ENCODE results near the gene KRTAP5-3. TPM values are rescaled to one million over a fixed set of nuclear protein-coding genes. Genes with fewer than 3 reads are reported as not detected.

KRTAP5-3 gene
- polyA plus RNA-seq, 2 of the 4 experiments (the other 2 are of a cell fraction): not detected

- Histone ChIP-seq H3K4me1 (no peaks in the 10 kb centered on the region), H3K4me3 (no peak overlapping the region), H3K9me3 (no peaks in the 10 kb centered on the region), H3K27ac (no peak overlapping the region), H3K4me2 (no peak overlapping the region)
- TF ChIP-seq, protein P1, sequence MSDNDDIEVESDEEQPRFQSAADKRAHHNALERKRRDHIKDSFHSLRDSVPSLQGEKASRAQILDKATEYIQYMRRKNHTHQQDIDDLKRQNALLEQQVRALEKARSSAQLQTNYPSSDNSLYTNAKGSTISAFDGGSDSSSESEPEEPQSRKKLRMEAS (IDR thresholded peaks at IDR 0.05): no peak
- TF ChIP-seq HOXB5 (CRISPR knock-in tag; IDR thresholded peaks at IDR 0.05) (no peak), KDM5A (IDR thresholded peaks at IDR 0.05) (no peak), MYC (IDR thresholded peaks at IDR 0.05; ENCODE audit: borderline replicate concordance, low read length) (no peak), NR3C1 (IDR thresholded peaks at IDR 0.05) (no peak), RCOR1 (IDR thresholded peaks at IDR 0.05; ENCODE audit: low read depth, low read length) (no peak), MAZ (IDR thresholded peaks at IDR 0.05; ENCODE audit: borderline replicate concordance, low read depth, low read length) (no peak), ESRRA (IDR thresholded peaks at IDR 0.05; ENCODE audit: borderline replicate concordance, low read length) (no peak), BHLHE40 (IDR thresholded peaks at IDR 0.05; ENCODE audit: low read depth, low read length) (no peak)
- 46% methylated on average over 18 of the region's 18 CpGs for WGBS (ENCODE audit: missing lambda C conversion rate)
- POLR2A ChIA-PET: no interaction called here
- CTCF ChIA-PET: interaction anchor here (0.6 to 6.3 kb wide), 27 partner anchors 8 to 908 kb away, joined by 3 to 57 read pairs (median 4); partner anchors contain the start of genes KRTAP5-5, SYT8 and TNNI2
- ATAC-seq: no peak
- FAIRE-seq: no peak
- no peak for DNase-seq (ENCODE audit: low read depth in 1 of 2, low spot score in 1 of 2)
Observed at GRCh38 chr11:1639102-1639620, 30.9 kb upstream of the KRTAP5-3 start.

DNA sequence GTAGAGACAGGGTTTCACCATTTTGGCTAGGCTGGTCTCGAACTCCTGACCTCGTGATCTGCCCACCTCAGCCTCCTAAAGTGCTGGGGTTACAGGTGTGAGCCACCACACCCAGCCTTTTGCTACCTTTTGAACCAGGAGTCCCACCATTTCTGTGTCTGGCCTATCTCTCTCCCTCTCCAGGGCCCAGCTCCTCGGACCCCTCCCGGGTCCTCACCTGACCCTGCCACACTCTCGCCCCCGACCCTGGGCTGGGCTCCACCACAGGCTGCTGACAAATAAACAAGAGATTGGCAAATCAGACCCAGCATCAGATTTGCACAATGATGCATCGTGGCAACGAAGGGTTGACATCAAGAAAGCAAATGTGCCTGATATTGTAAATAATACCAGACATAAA lies 30.1 kb upstream of the KRTAP5-3 start:
- 34% methylated on average over 8 of the region's 8 CpGs for WGBS (ENCODE audit: missing lambda C conversion rate)

DNA sequence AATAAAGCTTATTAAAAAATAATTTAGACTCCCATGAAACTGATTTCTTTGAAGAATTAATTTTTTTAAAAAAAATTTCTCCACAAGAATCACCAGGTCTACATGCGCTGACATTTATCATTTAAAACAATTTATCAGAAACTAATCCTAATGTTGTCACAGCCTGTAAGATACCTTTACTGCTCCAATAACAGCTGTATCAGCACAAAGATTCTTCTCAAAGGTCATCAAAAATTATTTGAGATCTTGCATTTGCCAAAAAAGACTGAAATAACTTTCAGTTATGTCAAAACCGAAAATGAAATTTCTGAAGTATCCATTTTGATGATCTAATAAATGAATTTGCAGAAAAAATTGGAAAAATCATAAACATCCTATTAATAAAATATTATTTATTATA lies 29.4 kb upstream of the KRTAP5-3 start:
- Histone ChIP-seq H3K4me2 (no peak overlapping the region), H3K27ac (no peak overlapping the region), H3K4me1 (no peaks in the 10 kb centered on the region), H3K4me3 (no peak overlapping the region), H3K9me3 (no peaks in the 10 kb centered on the region)
- ATAC-seq: no peak
- no peak for DNase-seq (ENCODE audit: low read depth in 1 of 2, low spot score in 1 of 2)
- TF ChIP-seq CBX8 (IDR thresholded peaks at IDR 0.05): no peak
- TF ChIP-seq MAFK (IDR thresholded peaks at IDR 0.05; ENCODE audit: partially characterized antibody): peak; percentile 40
- FAIRE-seq: no peak
- CTCF ChIA-PET: interaction anchor here (1.0 to 6.3 kb wide), 8 partner anchors 10 to 515 kb away, joined by 3 to 57 read pairs (median 8); partner anchors contain the start of genes KRTAP5-5 and SYT8
- POLR2A ChIA-PET: no interaction called here
- 52% methylated on average over 2 of the region's 2 CpGs for WGBS (ENCODE audit: missing lambda C conversion rate)

More for the DNA sequence above, 30.1 kb upstream of the KRTAP5-3 start:
- ATAC-seq (no peak), FAIRE-seq (no peak), DNase-seq (ENCODE audit: low read depth in 1 of 2, low spot score in 1 of 2) (no peak)
- H3K9me3 ChIP-seq: no peaks in the 10 kb centered on the region
- no peak overlapping the region for H3K4me2 ChIP-seq
- no peak for TF ChIP-seq HES2 (IDR thresholded peaks at IDR 0.05)
- no peak for TF ChIP-seq NFE2L2 (conservative IDR thresholded peaks at IDR 0.05; ENCODE audit: low read length)
- TF ChIP-seq CHD4 (IDR thresholded peaks at IDR 0.05; ENCODE audit: borderline replicate concordance): no peak
- CTCF ChIA-PET: interaction anchor here (2.0 to 6.3 kb wide), 8 partner anchors 11 to 514 kb away, joined by 4 to 57 read pairs (median 28); partner anchors contain the start of genes KRTAP5-5 and SYT8
- POLR2A ChIA-PET: no interaction called here
- H3K27ac ChIP-seq: no peak overlapping the region
- H3K4me3 ChIP-seq: no peak overlapping the region
- H3K4me1 ChIP-seq: no peaks in the 10 kb centered on the region

GRCh38 chr11:1636291-1636950 lies 28.2 kb upstream of the KRTAP5-3 start:
- no peak for ATAC-seq
- Histone ChIP-seq H3K9me3 (no peaks in the 10 kb centered on the region), H3K4me2 (no peak overlapping the region), H3K4me3 (no peak overlapping the region), H3K4me1 (no peaks in the 10 kb centered on the region), H3K27ac (no peak overlapping the region)
- CTCF ChIA-PET: interaction anchor here (1.3 to 6.3 kb wide), 2 partner anchors 9 to 516 kb away, joined by 3 to 54 read pairs; partner anchors contain the start of gene KRTAP5-5
- no peak for DNase-seq (ENCODE audit: low read depth in 1 of 2, low spot score in 1 of 2)
- TF ChIP-seq RFX5 (IDR thresholded peaks at IDR 0.05) (no peak), ZC3H11A (IDR thresholded peaks at IDR 0.05) (no peak), MAZ (IDR thresholded peaks at IDR 0.05; ENCODE audit: borderline replicate concordance, low read depth, low read length) (no peak), CBX2 (IDR thresholded peaks at IDR 0.05; ENCODE audit: borderline replicate concordance, low read depth) (no peak), ATOH8 (CRISPR knock-in tag; IDR thresholded peaks at IDR 0.05; ENCODE audit: low read depth) (no peak), BHLHE40 (IDR thresholded peaks at IDR 0.05; ENCODE audit: low read depth, low read length) (no peak)
- 62% methylated on average over 19 of the region's 19 CpGs for WGBS (ENCODE audit: missing lambda C conversion rate)
- POLR2A ChIA-PET: no interaction called here
- FAIRE-seq: no peak

Data from A549 (cell line).